SK-N-SH (cell line): ENCODE results near the gene OSBP2.
"Not testable (repeated sequence)": the region's sequence is repeated elsewhere in the genome, so short reads cannot be mapped to it uniquely, and the experiment has no call there.

Source experiments
- FOSL2 ChIP-seq: IDR thresholded peaks from 2 replicates; pipeline ENCODE4 v1.4.0; 2012; ENCODE audit warnings: low read depth, mild to moderate bottlenecking, moderate library complexity, borderline replicate concordance
- YY1 ChIP-seq: IDR thresholded peaks from 2 replicates; pipeline ENCODE4 v1.4.0; 2012; ENCODE audit warnings: low read depth, mild to moderate bottlenecking

GRCh38 chr22:30709980-30710379, 15.3 kb downstream of the OSBP2 start:
- not testable (repeated sequence) for TF ChIP-seq YY1, FOSL2
